ENCODE results near the gene FOXE3.

Gene FOXE3

DNA sequence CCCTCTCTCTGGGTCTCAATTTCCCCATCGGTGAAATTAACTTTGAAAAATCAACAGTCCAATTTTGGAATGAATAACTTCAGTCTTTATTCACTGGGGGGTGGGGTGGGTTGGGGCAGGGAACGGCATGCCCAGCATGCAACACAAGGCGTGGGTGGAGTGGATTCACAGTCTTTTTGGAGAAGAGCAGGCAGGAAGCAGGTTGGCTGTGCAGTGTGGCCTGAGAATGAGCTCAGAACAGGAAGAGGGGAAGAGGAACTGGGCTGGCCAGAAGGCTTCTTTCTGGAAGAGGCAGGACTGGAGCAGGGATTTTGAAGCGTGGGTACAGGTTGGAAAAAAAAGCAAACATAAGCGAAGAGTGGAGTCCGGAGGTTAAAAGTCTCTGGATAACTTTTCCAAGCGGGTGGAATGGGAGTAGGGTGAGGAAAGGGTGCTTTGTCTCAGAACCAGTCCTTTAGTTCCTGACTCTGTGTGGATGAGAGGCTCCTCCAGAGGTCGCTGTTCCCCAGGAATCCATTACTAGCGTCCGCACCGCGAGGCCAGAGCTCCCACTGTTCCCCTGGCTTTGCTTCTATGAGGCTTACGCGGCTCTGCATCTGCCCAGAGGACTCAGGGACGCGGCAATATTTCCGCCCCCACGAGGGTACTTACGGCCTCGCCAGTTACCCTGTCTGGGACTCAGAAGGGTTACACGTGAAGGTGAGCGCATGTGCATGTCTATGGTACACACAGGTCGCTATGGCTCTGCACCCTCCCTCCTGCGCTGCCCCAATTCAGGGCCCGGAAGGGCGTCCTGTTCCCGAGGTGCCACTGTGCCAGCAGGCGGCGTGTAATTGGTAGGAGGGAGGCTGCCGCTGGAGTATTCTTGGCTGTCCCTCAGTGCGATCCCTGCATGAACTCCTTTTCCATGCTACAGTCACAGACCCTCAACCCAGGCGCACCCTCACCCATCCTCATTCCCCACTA is 16.3 kb downstream of the FOXE3 start:
- DNase-seq (ENCODE audit: low spot score in 2 of 2) (no peak), ATAC-seq (replicated peaks; ENCODE audit: extremely low read depth, poor library complexity, severe bottlenecking) (no peak)
- H3K4me1 Mint-ChIP-seq = peaks cover 49% of the 10 kb centered on the region

DNA sequence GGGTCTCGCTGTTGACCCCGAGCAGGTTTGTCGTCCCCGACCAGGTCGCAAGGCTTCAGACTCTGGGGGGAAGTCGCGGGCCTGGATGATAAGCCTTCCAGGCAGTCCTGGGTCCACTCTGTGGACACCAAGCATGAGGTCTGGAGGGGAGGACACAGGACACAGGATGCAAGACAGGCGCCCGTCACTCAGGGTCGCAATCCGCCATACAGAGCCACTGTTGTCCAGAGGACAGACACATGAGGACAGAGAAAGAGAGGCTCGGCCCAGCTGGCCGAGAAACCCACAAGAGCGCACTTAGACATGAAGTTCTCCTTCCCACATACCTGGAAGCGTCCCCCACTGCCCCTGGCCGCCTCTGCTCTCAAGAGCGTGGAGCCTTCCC is 16.9 kb downstream of the FOXE3 start:
- H3K4me1 Mint-ChIP-seq = peaks cover 49% of the 10 kb centered on the region
- ATAC-seq (replicated peaks; ENCODE audit: extremely low read depth, poor library complexity, severe bottlenecking) (no peak), DNase-seq (ENCODE audit: low spot score in 2 of 2) (no peak)
- H3K4me3 Mint-ChIP-seq = no peak overlapping the region
- no peaks in the 10 kb centered on the region for H3K27me3 Mint-ChIP-seq
- no peak overlapping the region for H3K27ac Mint-ChIP-seq (ENCODE audit: low read depth)
- no peaks in the 10 kb centered on the region for H3K9me3 Mint-ChIP-seq
- peaks cover 10% of the 10 kb centered on the region for H3K36me3 Mint-ChIP-seq (ENCODE audit: insufficient read depth)

More for the DNA sequence above, 16.3 kb downstream of the FOXE3 start:
- Mint-ChIP-seq H3K9me3 (no peaks in the 10 kb centered on the region), H3K27me3 (no peaks in the 10 kb centered on the region), H3K27ac (ENCODE audit: low read depth) (no peak overlapping the region), H3K36me3 (ENCODE audit: insufficient read depth) (peaks cover 10% of the 10 kb centered on the region), H3K4me3 (peak overlapping the region; percentile 15)

DNA sequence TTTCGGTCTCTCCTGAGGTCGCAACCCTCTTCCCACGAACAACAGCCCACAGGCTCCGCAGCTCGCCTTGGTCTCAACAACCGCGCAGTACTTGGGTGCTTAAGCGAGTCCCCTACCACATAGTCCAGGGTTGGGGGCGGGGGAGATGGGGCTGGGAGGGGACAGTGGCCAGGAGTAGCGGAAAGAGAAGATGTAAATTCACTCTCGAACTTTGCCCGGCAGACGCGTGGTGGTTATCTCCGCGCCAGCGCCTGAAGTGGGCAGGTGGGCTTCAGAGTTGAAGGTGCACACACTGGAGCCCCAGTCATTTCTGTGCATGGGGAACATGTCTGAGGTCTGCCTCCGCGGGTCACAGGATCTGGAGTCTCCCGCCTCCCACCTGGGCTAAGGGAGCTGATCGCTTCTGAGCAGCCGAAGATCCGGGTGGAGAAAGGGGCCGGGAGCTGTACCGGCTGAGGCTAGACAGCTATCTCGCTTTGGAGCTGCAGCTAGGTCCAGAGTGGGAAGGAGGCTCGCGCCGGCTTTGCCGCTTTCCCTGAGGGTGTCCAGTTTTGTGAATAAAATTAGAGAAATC is 17.5 kb downstream of the FOXE3 start:
- DNase-seq (ENCODE audit: low spot score in 2 of 2) = no peak
- Mint-ChIP-seq H3K4me3 (no peak overlapping the region), H3K4me1 (peaks cover 45% of the 10 kb centered on the region), H3K9me3 (no peaks in the 10 kb centered on the region), H3K27me3 (no peaks in the 10 kb centered on the region), H3K36me3 (ENCODE audit: insufficient read depth) (peaks cover 11% of the 10 kb centered on the region), H3K27ac (ENCODE audit: low read depth) (no peak overlapping the region)
- ATAC-seq (replicated peaks; ENCODE audit: extremely low read depth, poor library complexity, severe bottlenecking) = no peak

DNA sequence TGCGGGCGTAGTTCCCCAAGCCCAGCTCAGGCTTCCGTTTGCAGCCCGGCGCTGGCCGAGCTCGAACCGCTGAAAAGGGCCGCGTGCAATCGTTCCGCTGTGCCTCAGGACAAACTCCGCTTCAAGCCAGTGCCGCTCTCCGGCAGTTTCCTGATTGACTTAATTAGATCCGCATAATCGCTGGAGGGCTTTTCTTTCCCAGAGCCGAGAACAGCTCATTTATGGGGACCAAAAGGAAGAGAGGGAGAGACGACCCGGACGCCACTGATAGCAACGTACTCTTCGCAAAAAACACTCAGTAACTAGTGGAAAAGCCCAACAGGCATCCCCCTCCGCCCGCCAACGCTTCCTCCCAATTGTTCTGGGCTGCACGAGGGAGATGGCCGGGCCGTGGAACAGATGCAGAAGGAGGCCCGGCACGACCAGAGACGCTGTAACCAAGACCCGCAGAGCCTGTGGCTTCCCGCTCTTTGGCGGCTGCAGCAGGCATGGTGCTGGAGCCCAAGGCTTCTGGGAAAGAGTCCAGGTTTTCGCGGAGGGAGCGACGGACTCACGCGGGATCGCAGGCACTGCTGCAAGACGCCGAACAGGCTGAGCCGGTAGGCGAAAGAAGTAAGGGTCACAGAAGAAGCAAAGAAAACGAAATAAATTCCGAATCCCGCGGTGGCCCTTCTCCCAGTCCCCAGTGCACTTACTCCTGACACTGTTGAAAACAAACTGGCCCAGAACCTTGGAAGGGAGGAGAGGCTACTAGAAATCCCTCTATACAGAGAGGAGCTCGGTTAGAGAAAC is 18.2 kb downstream of the FOXE3 start:
- Mint-ChIP-seq H3K27me3 (no peaks in the 10 kb centered on the region), H3K4me3 (peak overlapping the region; percentile 20), H3K36me3 (ENCODE audit: insufficient read depth) (peaks cover 11% of the 10 kb centered on the region), H3K4me1 (peaks cover 42% of the 10 kb centered on the region), H3K27ac (ENCODE audit: low read depth) (no peak overlapping the region), H3K9me3 (no peaks in the 10 kb centered on the region)
- no peak for DNase-seq (ENCODE audit: low spot score in 2 of 2)
- ATAC-seq (replicated peaks; ENCODE audit: extremely low read depth, poor library complexity, severe bottlenecking) = no peak

DNA sequence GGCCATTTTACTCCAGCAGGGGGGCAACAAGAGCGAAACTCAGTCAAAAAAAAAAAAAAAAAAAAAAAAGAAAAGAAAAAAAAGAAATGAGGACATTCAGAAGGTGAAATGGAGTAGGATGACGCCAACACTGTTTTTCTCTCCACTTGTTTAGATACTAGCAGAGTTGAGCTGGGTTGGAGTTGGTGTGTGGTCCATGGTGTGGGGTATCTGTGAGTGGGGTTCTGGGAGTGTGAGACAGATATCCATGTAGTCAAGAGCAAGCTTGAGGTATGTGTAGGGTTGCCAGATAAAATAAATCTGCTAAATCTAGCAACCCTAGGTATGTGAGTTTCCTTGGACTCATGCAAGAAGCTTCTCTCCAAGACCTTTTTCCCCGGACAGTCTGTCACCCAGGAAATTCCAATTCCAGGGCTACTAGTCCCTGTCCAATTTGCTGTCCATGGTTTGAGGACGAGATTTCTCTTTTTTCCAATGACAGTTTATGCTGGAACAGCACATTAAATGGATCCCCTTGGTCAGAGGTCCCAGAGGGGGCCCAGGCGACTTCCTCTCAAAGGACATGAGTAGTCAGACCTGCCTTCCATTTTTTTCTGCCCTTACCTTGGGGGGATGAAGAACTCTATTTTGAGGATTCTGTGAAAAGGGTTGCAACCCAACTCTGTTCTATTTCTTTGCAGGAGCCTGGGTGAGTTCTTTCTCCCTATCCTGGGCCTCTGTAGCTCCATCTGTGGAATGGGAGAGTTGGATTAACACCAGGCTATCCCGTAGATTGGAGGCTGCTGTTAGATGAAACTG is 19.6 kb downstream of the FOXE3 start:
- Mint-ChIP-seq H3K9me3 (no peaks in the 10 kb centered on the region), H3K4me3 (peak overlapping the region; percentile 90), H3K4me1 (peaks cover 42% of the 10 kb centered on the region), H3K27me3 (no peaks in the 10 kb centered on the region), H3K27ac (ENCODE audit: low read depth) (peak overlapping the region; percentile 66), H3K36me3 (ENCODE audit: insufficient read depth) (peaks cover 15% of the 10 kb centered on the region)
- no peak for ATAC-seq (replicated peaks; ENCODE audit: extremely low read depth, poor library complexity, severe bottlenecking)
- no peak for DNase-seq (ENCODE audit: low spot score in 2 of 2)

DNA sequence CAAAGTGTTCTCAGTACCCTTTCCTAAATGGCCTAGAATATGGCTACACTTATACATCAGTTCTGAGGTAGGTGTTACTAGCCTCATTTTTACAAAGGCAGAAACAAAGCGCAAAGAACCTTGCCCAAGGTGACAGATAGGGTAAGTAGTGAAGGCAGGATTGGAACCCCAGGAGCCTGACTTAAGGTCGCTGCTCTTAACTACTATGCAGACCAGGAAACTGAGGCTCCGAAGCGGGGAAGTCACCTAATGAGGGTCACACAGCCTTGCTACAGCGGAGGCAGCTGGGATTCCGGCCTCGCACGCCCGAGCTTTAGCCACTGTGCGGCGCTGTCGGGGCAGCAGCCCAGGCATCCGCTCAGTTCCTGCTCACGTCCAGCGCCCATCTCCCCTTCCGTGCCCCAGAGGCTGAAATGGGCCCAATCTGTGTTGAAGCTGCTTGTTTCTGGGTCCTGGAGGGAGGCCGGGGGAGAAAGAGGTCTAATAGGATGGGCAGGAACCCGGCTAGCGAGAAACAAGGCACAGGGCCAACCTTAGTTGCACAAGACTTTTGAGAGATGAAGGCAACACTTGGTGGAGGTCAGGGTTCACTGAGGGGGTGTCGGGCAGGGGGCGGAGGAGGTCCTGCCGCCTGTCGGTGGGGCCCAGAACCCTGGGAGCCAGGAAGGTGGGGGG is 20.4 kb downstream of the FOXE3 start:
- Mint-ChIP-seq H3K4me3 (peak overlapping the region; percentile 90), H3K27me3 (no peaks in the 10 kb centered on the region), H3K36me3 (ENCODE audit: insufficient read depth) (peaks cover 15% of the 10 kb centered on the region), H3K9me3 (no peaks in the 10 kb centered on the region), H3K4me1 (peaks cover 36% of the 10 kb centered on the region), H3K27ac (ENCODE audit: low read depth) (peak overlapping the region; percentile 66)
- DNase-seq (ENCODE audit: low spot score in 2 of 2) = peak; percentile 53 to 67
- peak; percentile 26 for ATAC-seq (replicated peaks; ENCODE audit: extremely low read depth, poor library complexity, severe bottlenecking)

DNA sequence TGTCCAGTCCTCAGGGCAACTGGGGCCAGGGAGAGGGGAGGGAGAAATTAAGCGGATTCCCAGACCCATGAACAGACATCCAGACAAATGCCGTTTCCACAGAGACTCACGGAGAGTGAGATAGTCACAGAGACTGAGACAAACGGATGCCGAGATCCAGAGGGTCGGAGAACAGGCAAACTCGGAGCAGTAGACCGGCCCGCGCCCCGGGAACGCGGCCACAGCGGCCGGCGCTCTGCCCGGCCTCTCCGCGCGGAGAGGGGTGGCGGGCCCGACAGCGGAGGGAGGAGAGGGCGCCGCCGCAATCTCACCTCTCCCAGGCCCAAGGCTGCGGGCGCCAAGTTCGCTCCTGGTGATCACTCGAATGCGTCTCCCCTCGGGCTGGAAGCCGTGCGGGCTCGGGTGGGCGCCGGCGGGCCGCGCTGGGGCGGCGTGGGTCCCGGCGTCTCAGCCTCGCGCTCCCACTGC is 20.9 kb downstream of the FOXE3 start:
- ATAC-seq (replicated peaks; ENCODE audit: extremely low read depth, poor library complexity, severe bottlenecking) (peak; percentile 12), DNase-seq (ENCODE audit: low spot score in 2 of 2) (peak in 1 of 2 donors; percentile 21)
- H3K27me3 Mint-ChIP-seq = no peaks in the 10 kb centered on the region
- H3K9me3 Mint-ChIP-seq = no peaks in the 10 kb centered on the region
- peak overlapping the region; percentile 66 for H3K27ac Mint-ChIP-seq (ENCODE audit: low read depth)
- peaks cover 35% of the 10 kb centered on the region for H3K4me1 Mint-ChIP-seq
- H3K4me3 Mint-ChIP-seq = peak overlapping the region; percentile 90
- peaks cover 15% of the 10 kb centered on the region for H3K36me3 Mint-ChIP-seq (ENCODE audit: insufficient read depth)

DNA sequence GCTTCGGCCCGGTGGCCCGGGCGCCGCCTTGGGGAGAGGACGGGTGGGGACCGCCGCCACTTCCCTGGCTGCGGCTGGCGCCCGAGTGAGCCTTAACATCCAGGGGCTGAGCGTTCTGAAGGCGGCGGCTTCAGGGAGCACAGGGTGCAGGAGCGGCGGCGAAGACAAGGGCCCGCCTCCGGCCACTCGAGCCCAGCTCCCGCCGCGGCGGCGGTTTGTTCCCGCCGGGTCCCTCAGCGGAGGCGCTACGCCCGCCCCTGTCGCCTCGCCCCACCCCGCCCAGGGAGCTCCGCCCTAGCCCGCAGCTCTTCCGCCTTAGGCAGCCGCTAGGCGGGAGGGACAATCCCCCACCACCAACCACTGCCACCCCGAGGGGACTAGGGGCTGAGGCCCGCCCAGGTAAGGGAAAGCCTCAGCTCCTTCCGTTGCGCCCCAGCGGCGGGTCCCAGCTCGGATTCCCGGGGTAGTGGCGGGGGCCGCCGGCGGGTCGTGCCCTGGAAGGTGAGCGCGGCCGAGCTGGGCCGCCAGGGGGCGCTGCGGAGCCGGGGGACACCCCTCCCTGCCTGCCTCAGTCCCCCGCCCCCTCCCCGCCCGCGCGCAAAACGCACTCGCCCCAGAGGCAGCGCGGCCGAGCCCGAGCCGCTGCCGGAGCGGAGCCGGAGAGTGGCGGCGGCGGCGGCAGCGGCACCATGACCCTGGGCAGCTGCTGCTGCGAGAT is 21.5 kb downstream of the FOXE3 start, which contains the start of gene FOXD2:
Gene FOXD2 (plus strand): TSS at position 598 of the 718 bp plus-strand sequence. CDS start 92 bp downstream, at position 690.
- Mint-ChIP-seq H3K27ac (ENCODE audit: low read depth) (peak within 1 kb of the TSS; percentile 68), H3K9me3 (no peaks in the 10 kb centered on the region), H3K4me3 (peak within 1 kb of the TSS; percentile 90), H3K4me1 (peaks cover 29% of the 10 kb centered on the region), H3K27me3 (no peaks in the 10 kb centered on the region), H3K36me3 (ENCODE audit: insufficient read depth) (peaks cover 13% of the 10 kb centered on the region)
- DNase-seq (ENCODE audit: low spot score in 2 of 2) = peak; percentile 88 to 95
- ATAC-seq (replicated peaks; ENCODE audit: extremely low read depth, poor library complexity, severe bottlenecking) = peak; percentile 87

DNA sequence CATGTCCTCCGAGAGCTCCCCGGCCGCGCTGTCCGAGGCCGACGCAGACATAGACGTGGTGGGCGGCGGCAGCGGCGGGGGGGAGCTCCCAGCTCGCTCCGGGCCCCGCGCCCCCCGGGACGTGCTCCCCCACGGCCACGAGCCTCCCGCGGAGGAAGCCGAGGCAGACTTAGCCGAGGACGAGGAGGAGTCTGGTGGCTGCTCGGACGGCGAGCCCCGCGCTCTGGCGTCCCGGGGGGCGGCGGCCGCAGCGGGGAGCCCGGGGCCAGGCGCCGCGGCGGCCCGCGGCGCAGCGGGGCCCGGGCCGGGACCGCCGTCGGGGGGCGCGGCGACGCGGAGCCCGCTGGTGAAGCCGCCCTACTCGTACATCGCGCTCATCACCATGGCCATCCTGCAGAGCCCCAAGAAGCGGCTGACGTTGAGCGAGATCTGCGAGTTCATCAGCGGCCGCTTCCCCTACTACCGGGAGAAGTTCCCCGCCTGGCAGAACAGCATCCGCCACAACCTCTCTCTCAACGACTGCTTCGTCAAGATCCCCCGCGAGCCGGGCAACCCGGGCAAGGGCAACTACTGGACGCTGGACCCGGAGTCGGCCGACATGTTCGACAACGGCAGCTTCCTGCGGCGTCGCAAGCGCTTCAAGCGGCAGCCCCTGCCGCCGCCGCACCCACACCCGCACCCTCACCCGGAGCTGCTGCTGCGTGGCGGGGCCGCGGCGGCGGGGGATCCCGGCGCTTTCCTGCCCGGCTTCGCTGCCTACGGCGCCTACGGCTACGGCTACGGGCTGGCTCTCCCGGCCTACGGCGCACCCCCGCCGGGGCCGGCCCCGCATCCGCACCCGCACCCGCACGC is 22.3 kb downstream of the FOXE3 start:
- no peak for ATAC-seq (replicated peaks; ENCODE audit: extremely low read depth, poor library complexity, severe bottlenecking)
- H3K27me3 Mint-ChIP-seq = no peaks in the 10 kb centered on the region
- H3K4me3 Mint-ChIP-seq = peak overlapping the region; percentile 90
- no peaks in the 10 kb centered on the region for H3K9me3 Mint-ChIP-seq
- H3K36me3 Mint-ChIP-seq (ENCODE audit: insufficient read depth) = peaks cover 12% of the 10 kb centered on the region
- peak overlapping the region; percentile 68 for H3K27ac Mint-ChIP-seq (ENCODE audit: low read depth)
- peaks cover 21% of the 10 kb centered on the region for H3K4me1 Mint-ChIP-seq
- DNase-seq (ENCODE audit: low spot score in 2 of 2) = peak; percentile 16 to 39

DNA sequence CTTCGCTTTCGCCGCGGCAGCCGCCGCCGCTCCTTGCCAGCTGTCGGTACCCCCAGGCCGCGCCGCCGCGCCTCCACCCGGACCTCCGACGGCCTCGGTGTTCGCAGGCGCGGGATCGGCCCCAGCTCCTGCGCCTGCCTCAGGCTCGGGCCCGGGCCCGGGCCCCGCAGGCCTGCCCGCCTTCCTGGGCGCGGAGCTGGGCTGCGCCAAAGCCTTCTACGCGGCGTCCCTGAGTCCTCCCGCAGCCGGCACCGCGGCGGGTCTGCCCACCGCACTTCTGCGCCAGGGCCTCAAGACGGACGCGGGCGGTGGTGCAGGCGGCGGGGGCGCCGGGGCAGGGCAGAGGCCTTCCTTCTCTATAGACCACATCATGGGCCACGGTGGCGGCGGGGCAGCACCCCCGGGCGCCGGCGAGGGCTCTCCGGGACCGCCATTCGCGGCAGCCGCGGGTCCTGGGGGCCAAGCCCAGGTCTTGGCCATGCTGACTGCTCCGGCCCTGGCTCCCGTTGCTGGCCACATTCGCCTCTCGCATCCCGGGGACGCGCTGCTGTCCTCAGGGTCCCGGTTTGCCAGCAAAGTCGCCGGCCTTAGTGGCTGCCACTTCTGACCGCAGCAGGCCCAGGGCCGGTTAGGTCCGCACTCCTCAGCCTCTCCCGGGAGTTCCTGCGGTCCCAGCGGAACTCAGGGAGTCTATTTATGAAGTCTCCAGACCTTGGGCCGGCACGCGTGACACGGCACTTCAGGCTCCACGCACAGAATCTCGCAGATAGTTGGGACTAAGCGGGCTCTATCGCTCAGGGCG is 23.1 kb downstream of the FOXE3 start:
- Mint-ChIP-seq H3K36me3 (ENCODE audit: insufficient read depth) (peaks cover 12% of the 10 kb centered on the region), H3K4me3 (peak overlapping the region; percentile 90), H3K27me3 (no peaks in the 10 kb centered on the region), H3K4me1 (peaks cover 23% of the 10 kb centered on the region), H3K9me3 (no peaks in the 10 kb centered on the region), H3K27ac (ENCODE audit: low read depth) (peak overlapping the region; percentile 68)
- no peak for ATAC-seq (replicated peaks; ENCODE audit: extremely low read depth, poor library complexity, severe bottlenecking)
- DNase-seq (ENCODE audit: low spot score in 2 of 2) = no peak
